Neural cell (in vitro differentiated cells): ENCODE data around the gene ROBO1. TPM values are rescaled to one million over a fixed set of nuclear protein-coding genes. Genes with fewer than 3 reads are reported as not detected.
"Not testable (repeated sequence)": the region's sequence is repeated elsewhere in the genome, so short reads cannot be mapped to it uniquely, and the experiment has no call there.

Experiments used
- H2AFZ ChIP-seq: fragments of 200-600, 300-800 bp; sonication (generic), shearing (Covaris generic); 2 replicates; pipeline ENCODE4 v1.6.0; 2014; ENCODE audit warnings: low read depth, mild to moderate bottlenecking, antibody characterized with exemption, low read length, moderate library complexity
- H3F3A ChIP-seq: fragments of 200-600 bp; shearing (Covaris generic); 2 replicates; pipeline ENCODE4 v1.6.1; 2016; ENCODE audit warnings: mild to moderate bottlenecking, moderate library complexity, mixed read lengths, antibody characterized with exemption, low read length; ENCODE audit not compliant: insufficient read depth, poor library complexity, severe bottlenecking
- H3K27ac ChIP-seq: fragments of 200-600, 300-800 bp; sonication (generic), shearing (Covaris generic); 2 replicates; pipeline ENCODE4 v1.5.1; 2014; ENCODE audit warnings: mild to moderate bottlenecking, low read length, moderate library complexity
- H3K27me3 ChIP-seq: fragments of 300-800, 200-600 bp; sonication (generic), shearing (Covaris generic); 2 replicates; pipeline ENCODE4 v1.6.0; 2014; ENCODE audit warnings: mild to moderate bottlenecking, low read depth, low read length, moderate library complexity; ENCODE audit not compliant: insufficient read depth
- H3K36me3 ChIP-seq: fragments of 300-800, 200-600 bp; sonication (generic), shearing (Covaris generic); 2 replicates; pipeline ENCODE4 v1.5.1; 2014; ENCODE audit warnings: mild to moderate bottlenecking, antibody characterized with exemption, low read length, moderate library complexity; ENCODE audit not compliant: insufficient read depth
- H3K4me2 ChIP-seq: fragments of 300-800, 200-600 bp; sonication (generic), shearing (Covaris generic); 2 replicates; pipeline ENCODE4 v1.6.0; 2014; ENCODE audit warnings: mild to moderate bottlenecking, low read length
- H3K4me3 ChIP-seq: fragments of 300-800, 200-600 bp; sonication (generic), shearing (Covaris generic); 2 replicates; pipeline ENCODE4 v1.5.1; 2014; ENCODE audit warnings: mild to moderate bottlenecking, low read length, moderate library complexity
- H3K79me2 ChIP-seq: fragments of 200-600 bp; shearing (Covaris generic); replicated peaks from 2 replicates; pipeline ENCODE4 v1.6.0; 2014; ENCODE audit warnings: mild to moderate bottlenecking, low read length, moderate library complexity; ENCODE audit not compliant: insufficient read depth
- H3K9ac ChIP-seq: fragments of 300-800, 200-600 bp; sonication (generic), shearing (Covaris generic); 2 replicates; pipeline ENCODE4 v1.6.1; 2016; ENCODE audit warnings: mild to moderate bottlenecking, low read length, mixed read lengths
- H3K9me2 ChIP-seq: fragments of 200-600 bp; shearing (Covaris generic); 2 replicates; pipeline ENCODE4 v1.6.1; 2016; ENCODE audit warnings: mild to moderate bottlenecking, low read length, mixed read lengths; ENCODE audit not compliant: insufficient read depth
- H3K9me3 ChIP-seq: fragments of 200-600, 300-800 bp; sonication (generic), shearing (Covaris generic); 2 replicates; pipeline ENCODE4 v1.6.1; 2016; ENCODE audit warnings: mild to moderate bottlenecking, mixed run types, low read length, moderate library complexity, mixed read lengths
- H4K20me1 ChIP-seq: fragments of 200-600 bp; shearing (Covaris generic); 2 replicates; pipeline ENCODE4 v1.6.1; 2016; ENCODE audit warnings: mild to moderate bottlenecking, mixed run types; ENCODE audit not compliant: insufficient read depth
- CTCF ChIP-seq: fragments of 450-650 bp; IDR thresholded peaks from 2 replicates; pipeline ENCODE4 v1.5.1; 2014; ENCODE audit warnings: antibody characterized with exemption, mild to moderate bottlenecking, moderate library complexity; ENCODE audit not compliant: poor library complexity, severe bottlenecking
- EP300 ChIP-seq: fragments of 450-650 bp; conservative IDR thresholded peaks from 2 replicates; pipeline ENCODE4 v1.6.1; 2014; ENCODE audit warnings: antibody characterized with exemption, mild to moderate bottlenecking, moderate library complexity; ENCODE audit not compliant: poor library complexity, severe bottlenecking
- EZH2 ChIP-seq: fragments of 200-600, 300-800 bp; shearing (Covaris generic), sonication (generic); IDR thresholded peaks from 2 replicates; pipeline ENCODE4 v1.6.1; 2014; ENCODE audit warnings: antibody characterized with exemption, low read length, borderline replicate concordance, mild to moderate bottlenecking; ENCODE audit not compliant: insufficient read depth, poor library complexity, severe bottlenecking
- MXI1 ChIP-seq: fragments of 450-650 bp; conservative IDR thresholded peaks from 2 replicates; pipeline ENCODE4 v1.6.1; 2014; ENCODE audit warnings: antibody characterized with exemption, mild to moderate bottlenecking; ENCODE audit not compliant: poor library complexity, severe bottlenecking
- POLR2AphosphoS5 ChIP-seq: IDR thresholded peaks from 2 replicates; pipeline ENCODE4 v1.6.1; 2012
- RAD21 ChIP-seq: fragments of 450-650 bp; conservative IDR thresholded peaks from 2 replicates; pipeline ENCODE4 v1.6.1; 2014; ENCODE audit warnings: antibody characterized with exemption, mild to moderate bottlenecking, moderate library complexity
- SMC3 ChIP-seq: fragments of 450-650 bp; conservative IDR thresholded peaks from 2 replicates; pipeline ENCODE4 v1.6.1; 2014; ENCODE audit warnings: antibody characterized with exemption, mild to moderate bottlenecking, moderate library complexity; ENCODE audit not compliant: poor library complexity
- TAF1 ChIP-seq: IDR thresholded peaks from 2 replicates; pipeline ENCODE4 v1.6.1; 2012; ENCODE audit warnings: low read depth
- polyA plus RNA-seq: library from polyadenylated mRNA; depleted of rRNA; stranded (reverse); fragments of >200 nt; gene quantifications from 2 replicates; pipeline ENCODE4 v1.2.3, GENCODE V29; 2014
- TF ChIP-seq, protein P1 (sequence below): IDR thresholded peaks from 2 replicates; pipeline ENCODE4 v1.6.1; 2012; ENCODE audit warnings: borderline replicate concordance

Gene ROBO1
- polyA plus RNA-seq, 1 donor from 2014 or later: 183 TPM

- TF ChIP-seq POLR2AphosphoS5: no peak
- TF ChIP-seq, protein P1, sequence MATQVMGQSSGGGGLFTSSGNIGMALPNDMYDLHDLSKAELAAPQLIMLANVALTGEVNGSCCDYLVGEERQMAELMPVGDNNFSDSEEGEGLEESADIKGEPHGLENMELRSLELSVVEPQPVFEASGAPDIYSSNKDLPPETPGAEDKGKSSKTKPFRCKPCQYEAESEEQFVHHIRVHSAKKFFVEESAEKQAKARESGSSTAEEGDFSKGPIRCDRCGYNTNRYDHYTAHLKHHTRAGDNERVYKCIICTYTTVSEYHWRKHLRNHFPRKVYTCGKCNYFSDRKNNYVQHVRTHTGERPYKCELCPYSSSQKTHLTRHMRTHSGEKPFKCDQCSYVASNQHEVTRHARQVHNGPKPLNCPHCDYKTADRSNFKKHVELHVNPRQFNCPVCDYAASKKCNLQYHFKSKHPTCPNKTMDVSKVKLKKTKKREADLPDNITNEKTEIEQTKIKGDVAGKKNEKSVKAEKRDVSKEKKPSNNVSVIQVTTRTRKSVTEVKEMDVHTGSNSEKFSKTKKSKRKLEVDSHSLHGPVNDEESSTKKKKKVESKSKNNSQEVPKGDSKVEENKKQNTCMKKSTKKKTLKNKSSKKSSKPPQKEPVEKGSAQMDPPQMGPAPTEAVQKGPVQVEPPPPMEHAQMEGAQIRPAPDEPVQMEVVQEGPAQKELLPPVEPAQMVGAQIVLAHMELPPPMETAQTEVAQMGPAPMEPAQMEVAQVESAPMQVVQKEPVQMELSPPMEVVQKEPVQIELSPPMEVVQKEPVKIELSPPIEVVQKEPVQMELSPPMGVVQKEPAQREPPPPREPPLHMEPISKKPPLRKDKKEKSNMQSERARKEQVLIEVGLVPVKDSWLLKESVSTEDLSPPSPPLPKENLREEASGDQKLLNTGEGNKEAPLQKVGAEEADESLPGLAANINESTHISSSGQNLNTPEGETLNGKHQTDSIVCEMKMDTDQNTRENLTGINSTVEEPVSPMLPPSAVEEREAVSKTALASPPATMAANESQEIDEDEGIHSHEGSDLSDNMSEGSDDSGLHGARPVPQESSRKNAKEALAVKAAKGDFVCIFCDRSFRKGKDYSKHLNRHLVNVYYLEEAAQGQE: no peak
- TF ChIP-seq EZH2: no peak
- TF ChIP-seq MXI1: no peak
- TF ChIP-seq SMC3: no peak
- no peak for TF ChIP-seq RAD21
- TF ChIP-seq CTCF: no peak
- no peak for TF ChIP-seq EP300
- no peak for TF ChIP-seq TAF1
- no peak overlapping the region for H3K4me2 ChIP-seq
These were observed 880.2 kb downstream of the ROBO1 start for GRCh38 chr3:78887547-78888011.

DNA sequence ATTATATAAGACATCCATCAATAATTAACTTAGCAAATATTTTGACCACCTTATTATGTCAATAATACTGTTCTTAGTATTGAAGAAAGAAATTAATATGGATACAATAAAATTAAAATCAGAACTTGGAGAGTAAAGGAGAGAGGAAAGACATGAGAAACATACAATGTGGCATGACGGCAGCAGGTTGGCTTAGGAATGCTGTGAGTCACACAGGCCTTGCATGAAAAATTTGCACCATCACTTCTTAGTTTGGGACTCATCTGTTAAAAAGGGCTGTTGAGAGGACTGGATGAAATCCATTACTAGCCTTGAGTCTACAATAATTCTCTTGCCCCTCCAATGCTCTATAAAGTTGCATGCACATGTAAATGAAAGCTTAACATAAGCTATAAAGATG lies 880.8 kb downstream of the ROBO1 start:
- H3K36me3 ChIP-seq: no peaks in the 10 kb centered on the region
- no peaks in the 10 kb centered on the region for H3K9me2 ChIP-seq
- no peak overlapping the region for H3K4me2 ChIP-seq
- H2AFZ ChIP-seq: no peak overlapping the region
- no peak for TF ChIP-seq CTCF
- H3K9ac ChIP-seq: no peak overlapping the region
- no peaks in the 10 kb centered on the region for H3K27me3 ChIP-seq
- H3K79me2 ChIP-seq: peaks cover 26% of the 10 kb centered on the region
- no peaks in the 10 kb centered on the region for H3F3A ChIP-seq
- H3K4me3 ChIP-seq: no peak overlapping the region
- H3K9me3 ChIP-seq: no peaks in the 10 kb centered on the region
- H4K20me1 ChIP-seq: no peaks in the 10 kb centered on the region
- H3K27ac ChIP-seq: no peak overlapping the region

More at GRCh38 chr3:78887547-78888011, 880.2 kb downstream of the ROBO1 start:
- Histone ChIP-seq H3K9me2 (no peaks in the 10 kb centered on the region), H3K4me3 (no peak overlapping the region), H2AFZ (no peak overlapping the region), H3K79me2 (peaks cover 21% of the 10 kb centered on the region), H3K9ac (no peak overlapping the region), H3F3A (no peaks in the 10 kb centered on the region), H3K36me3 (no peaks in the 10 kb centered on the region), H3K27me3 (no peaks in the 10 kb centered on the region), H4K20me1 (no peaks in the 10 kb centered on the region), H3K27ac (no peak overlapping the region), H3K9me3 (no peaks in the 10 kb centered on the region)

DNA sequence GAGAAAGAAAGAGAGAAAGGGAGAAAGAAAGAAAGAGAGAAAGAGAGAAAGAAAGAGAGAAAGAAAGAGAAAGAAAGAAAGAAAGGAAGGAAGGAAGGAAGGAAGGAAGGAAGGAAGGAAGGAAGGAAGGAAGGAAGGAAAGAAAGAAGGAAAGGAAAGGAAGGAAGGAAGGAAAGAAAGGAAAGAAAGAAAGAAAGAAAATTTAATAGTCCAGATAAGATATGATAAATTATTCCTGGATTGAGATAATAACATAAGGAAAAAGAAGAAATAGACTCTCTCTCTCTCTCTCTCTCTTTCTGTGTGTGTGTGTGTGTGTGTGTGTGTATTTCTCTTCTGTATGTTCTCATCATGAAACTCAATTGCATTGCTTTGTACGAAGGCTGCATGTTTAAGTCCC lies 883.2 kb downstream of the ROBO1 start:
- H3K9me3 ChIP-seq, H3K9ac ChIP-seq, H4K20me1 ChIP-seq, H3K9me2 ChIP-seq, H3K27ac ChIP-seq, H3F3A ChIP-seq, H3K36me3 ChIP-seq, H3K4me2 ChIP-seq, H3K4me3 ChIP-seq, H3K27me3 ChIP-seq, H2AFZ ChIP-seq: not testable (repeated sequence)
- peaks cover 22% of the 10 kb centered on the region for H3K79me2 ChIP-seq
